Pancreas (tissue), 10 donors: Measurements from ENCODE around the gene ZC3H6. TPM values are rescaled to one million over a fixed set of nuclear protein-coding genes. Genes with fewer than 3 reads are reported as not detected.
A peak's percentile ranks its signal among the peaks of the same experiment; 100 is the strongest.

Source experiments
- ATAC-seq, 4 donors: fragments of 200-7000 bp; cut with Tn5 transposase; one replicate each; pipeline versions ENCODE4 v1.8.0 to v1.9.1; 2020; ENCODE audit warnings: mild to moderate bottlenecking in 4 of 4, moderate library complexity in 4 of 4
- DNase-seq, 6 donors: peaks; one replicate each; pipeline ENCODE4 v3.0.0-alpha.2; 2020
- FAIRE-seq: peaks from 2 replicates; lab custom pipeline; 2012; peaks lifted over from hg19 to GRCh38; lab: Jason Lieb, UNC
- H3K27ac ChIP-seq, 4 donors: fragments of 200-600 bp; sonication (generic); 1 replicate in 3 of 4; 2 replicates in 1 of 4; pipeline versions ENCODE4 v1.5.0 to v1.8.0; 2020
- H3K27me3 ChIP-seq, 4 donors: fragments of 200-600 bp; one replicate each; pipeline ENCODE4 v1.8.0; 2021
- H3K36me3 ChIP-seq, 3 donors: fragments of 200-600 bp; sonication (generic) in 1 of 3; one replicate each; pipeline versions ENCODE4 v1.5.0 to v1.8.0; 2020 to 2021
- H3K4me1 ChIP-seq, 3 donors: fragments of 200-600 bp; one replicate each; pipeline ENCODE4 v1.8.0; 2021
- H3K4me3 ChIP-seq, 4 donors: fragments of 200-600 bp; sonication (generic) in 2 of 4; one replicate each; pipeline versions ENCODE4 v1.5.0 to v1.8.0; 2020 to 2021
- H3K9me3 ChIP-seq, 4 donors: fragments of 200-600 bp; one replicate each; pipeline ENCODE4 v1.8.0; 2021
- CTCF ChIP-seq, 4 donors: fragments of 200-600 bp; sonication (generic) in 3 of 4; IDR thresholded peaks; one replicate each; pipeline versions ENCODE4 v1.5.0 to v1.8.0; 2021; ENCODE audit warnings: antibody characterized with exemption in 4 of 4
- WGBS, 2 donors: extraction: QIAGEN DNeasy Blood & Tissue Kit; methylation state at CpG; one replicate each; pipeline ENCODE4 v1.1.7; 2013; 5-methylcytosine and 5-hydroxymethylcytosine counted together
- intact Hi-C, 3 donors: fragments of 100-400 bp; cut with DNase I; formaldehyde crosslinking; loops; one replicate each; pipeline versions ENCODE4 v1.11.1 to v1.14.2; 2022
- polyA plus RNA-seq, 2 donors: library from polyadenylated mRNA; stranded (reverse); fragments of 200-250 nt; gene quantifications; one replicate each; pipeline ENCODE4 v1.2.3, GENCODE V29; 2013
- total RNA-seq, 6 donors: library from RNA; stranded (reverse); fragmentation: NEBNext Ultra II Directional in 4 of 6; extraction: Animal tissue kit (Norgen Biotek cat#: 25700) in 4 of 6; gene quantifications; one replicate each; pipeline versions ENCODE4 v1.2.1 to v1.2.4, GENCODE V29; 2021 to 2023
- donor health status: healthy with polysubstance abuse.
- donor health status: DM: no; HTN: no; CAD: no; lungs with moderate emphysema.
- donor health status: DM: no; HTN: no; CAD: no.
- donor health status: control.
- donor health status: control.
- donor health status: Bipolar disorder and iron deficiency.
- donor health status: DM: yes; HTN: yes; CAD: no.
- donor health status: DM: no; HTN: no; CAD: no.
- donor health status: DM: no; HTN: no; CAD: no.
- donor health status: DM: yes; HTN: yes; CAD: no.

The ZC3H6 gene
- total and polyA plus RNA-seq, 8 donors = 2.0 to 9.3 (median 5.8) TPM

- DNase-seq (peak; percentile 92 to 99 (median 96)), ATAC-seq (peak; percentile 97 to 99 (median 98)), FAIRE-seq (no peak)
- H3K36me3 ChIP-seq = no peaks in the 10 kb centered on the region
- intact Hi-C loops = no loop called here
- no peaks in the 10 kb centered on the region for H3K27me3 ChIP-seq
- TF ChIP-seq CTCF (IDR thresholded peaks at IDR 0.05) = no peak
- WGBS, 2 donors = 0 to 1% methylated on average over 68 of the region's 68 CpGs
- peak within 1 kb of the TSS; percentile 62 to 89 (median 76) for H3K27ac ChIP-seq
- peak within 1 kb of the TSS; percentile 50 to 73 (median 55) for H3K4me3 ChIP-seq
- H3K9me3 ChIP-seq = no peaks in the 10 kb centered on the region
- H3K4me1 ChIP-seq = peaks cover 0 to 12% (median 9%) of the 10 kb centered on the region in 3 donors
Measured at GRCh38 chr2:112254466-112255240, 20.7 kb upstream of the ZC3H6 start, which contains the start of gene ZC3H8. Gene ZC3H8, minus strand, starts transcription at chr2:112255042. Its CDS starts 61 bp downstream, at chr2:112254981.

GRCh38 chr2:112255875-112256274 lies 19.5 kb upstream of the ZC3H6 start:
- intact Hi-C loops = no loop called here
- ATAC-seq (no peak), DNase-seq (no peak), FAIRE-seq (no peak)
- WGBS, 2 donors = 85 to 94% methylated on average over 2 of the region's 2 CpGs
- TF ChIP-seq CTCF (IDR thresholded peaks at IDR 0.05) = no peak
- H3K36me3 ChIP-seq = no peaks in the 10 kb centered on the region
- peaks cover 0 to 12% (median 9%) of the 10 kb centered on the region in 3 donors for H3K4me1 ChIP-seq
- H3K4me3 ChIP-seq = no peak overlapping the region
- no peak overlapping the region for H3K27ac ChIP-seq
- H3K9me3 ChIP-seq = no peaks in the 10 kb centered on the region
- no peaks in the 10 kb centered on the region for H3K27me3 ChIP-seq

- H3K27me3 ChIP-seq = no peaks in the 10 kb centered on the region
- DNase-seq = no peak
- TF ChIP-seq CTCF (IDR thresholded peaks at IDR 0.05) = no peak
- no peaks in the 10 kb centered on the region for H3K9me3 ChIP-seq
- no peak for ATAC-seq
- WGBS, 2 donors = 83 to 84% methylated on average over 2 of the region's 2 CpGs
- intact Hi-C loops = no loop called here
- H3K27ac ChIP-seq = no peak overlapping the region
- no peak for FAIRE-seq
- peaks cover 0 to 12% (median 9%) of the 10 kb centered on the region in 3 donors for H3K4me1 ChIP-seq
- no peak overlapping the region for H3K4me3 ChIP-seq
- H3K36me3 ChIP-seq = no peaks in the 10 kb centered on the region
Measured at GRCh38 chr2:112256654-112257053, 18.7 kb upstream of the ZC3H6 start.

GRCh38 chr2:112257575-112257974 lies 17.8 kb upstream of the ZC3H6 start:
- intact Hi-C loops = no loop called here
- Histone ChIP-seq H3K36me3 (no peaks in the 10 kb centered on the region), H3K4me1 (peaks cover 0 to 12% (median 9%) of the 10 kb centered on the region in 3 donors), H3K9me3 (no peaks in the 10 kb centered on the region), H3K4me3 (no peak overlapping the region), H3K27ac (no peak overlapping the region), H3K27me3 (no peaks in the 10 kb centered on the region)
- 59 to 60% methylated on average over 4 of the region's 4 CpGs for WGBS, 2 donors
- DNase-seq = no peak
- TF ChIP-seq CTCF (IDR thresholded peaks at IDR 0.05) = no peak
- FAIRE-seq = no peak
- no peak for ATAC-seq
